ENCODE measurements around the gene RRP15.

RRP15 gene

DNA sequence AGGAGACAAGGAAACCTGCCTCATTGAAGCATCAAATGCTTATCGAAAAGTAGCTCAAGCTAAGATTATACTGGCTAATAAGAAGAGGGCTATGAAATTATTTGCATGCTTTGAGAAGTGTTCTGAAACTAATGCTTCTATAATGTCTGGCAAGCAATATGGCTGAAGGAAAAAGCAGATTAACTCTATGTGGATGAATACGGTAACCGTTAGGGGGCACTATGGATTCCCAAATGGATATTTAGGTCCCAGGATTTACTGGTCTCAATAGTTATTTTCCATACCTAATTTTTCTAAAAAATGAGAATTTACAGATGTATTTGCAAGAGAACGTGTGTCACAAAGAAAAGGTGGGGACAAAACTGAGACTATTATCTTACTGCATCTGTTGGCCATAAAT, 34.6 kb upstream of the RRP15 start:
- no peak for DNase-seq (ENCODE audit: low spot score)
- no peaks in the 10 kb centered on the region for H3K9me3 ChIP-seq (ENCODE audit: severe bottlenecking)

DNA sequence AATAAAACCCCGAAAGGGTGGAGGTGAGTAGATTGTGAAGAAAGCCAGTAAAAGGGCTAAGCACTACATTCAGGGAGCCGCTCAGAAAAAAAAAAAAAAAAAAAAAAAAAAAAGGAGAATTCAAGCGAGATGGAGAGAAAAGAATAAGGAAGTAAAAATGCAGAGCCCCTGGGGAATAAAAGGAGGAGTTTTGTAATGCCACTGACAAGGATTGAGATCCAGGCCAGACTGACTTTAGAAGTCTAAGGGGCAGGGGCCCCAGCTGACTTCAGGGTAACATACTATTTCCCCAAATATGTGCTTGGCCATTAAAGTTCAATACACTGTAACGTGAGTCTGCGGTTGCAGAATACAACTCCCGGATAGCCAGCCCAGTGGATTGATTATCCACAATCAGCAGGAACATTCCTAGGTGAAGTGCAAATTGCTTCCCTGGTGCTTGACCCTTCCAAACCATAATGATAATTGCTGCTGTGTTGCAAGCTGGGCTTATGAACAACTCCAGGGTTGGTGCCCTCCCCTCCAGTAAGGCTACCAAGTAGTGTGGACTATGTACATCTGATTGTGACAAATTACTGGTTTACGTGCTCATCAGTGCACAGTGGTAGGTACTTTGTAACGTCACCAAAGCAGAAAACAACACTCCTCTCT, 30.7 kb upstream of the RRP15 start:
- no peaks in the 10 kb centered on the region for H3K27me3 ChIP-seq (ENCODE audit: insufficient read depth, poor library complexity, severe bottlenecking)
- no peak overlapping the region for H3K27ac ChIP-seq (ENCODE audit: poor library complexity, severe bottlenecking)
- no peaks in the 10 kb centered on the region for H3K4me1 ChIP-seq (ENCODE audit: insufficient read depth, poor library complexity, severe bottlenecking)
- TF ChIP-seq, protein P1, sequence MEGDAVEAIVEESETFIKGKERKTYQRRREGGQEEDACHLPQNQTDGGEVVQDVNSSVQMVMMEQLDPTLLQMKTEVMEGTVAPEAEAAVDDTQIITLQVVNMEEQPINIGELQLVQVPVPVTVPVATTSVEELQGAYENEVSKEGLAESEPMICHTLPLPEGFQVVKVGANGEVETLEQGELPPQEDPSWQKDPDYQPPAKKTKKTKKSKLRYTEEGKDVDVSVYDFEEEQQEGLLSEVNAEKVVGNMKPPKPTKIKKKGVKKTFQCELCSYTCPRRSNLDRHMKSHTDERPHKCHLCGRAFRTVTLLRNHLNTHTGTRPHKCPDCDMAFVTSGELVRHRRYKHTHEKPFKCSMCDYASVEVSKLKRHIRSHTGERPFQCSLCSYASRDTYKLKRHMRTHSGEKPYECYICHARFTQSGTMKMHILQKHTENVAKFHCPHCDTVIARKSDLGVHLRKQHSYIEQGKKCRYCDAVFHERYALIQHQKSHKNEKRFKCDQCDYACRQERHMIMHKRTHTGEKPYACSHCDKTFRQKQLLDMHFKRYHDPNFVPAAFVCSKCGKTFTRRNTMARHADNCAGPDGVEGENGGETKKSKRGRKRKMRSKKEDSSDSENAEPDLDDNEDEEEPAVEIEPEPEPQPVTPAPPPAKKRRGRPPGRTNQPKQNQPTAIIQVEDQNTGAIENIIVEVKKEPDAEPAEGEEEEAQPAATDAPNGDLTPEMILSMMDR (IDR thresholded peaks at IDR 0.05; ENCODE audit: poor library complexity, severe bottlenecking) = no peak
- no peaks in the 10 kb centered on the region for H3K9me3 ChIP-seq (ENCODE audit: severe bottlenecking)
- H3K4me3 ChIP-seq (ENCODE audit: severe bottlenecking) = no peak overlapping the region
- H3K36me3 ChIP-seq (ENCODE audit: low read depth) = no peaks in the 10 kb centered on the region
- DNase-seq (ENCODE audit: low spot score) (no peak), ATAC-seq (ENCODE audit: low read depth) (no peak)

More for the DNA sequence above, 34.6 kb upstream of the RRP15 start:
- TF ChIP-seq, protein P1 (IDR thresholded peaks at IDR 0.05; ENCODE audit: poor library complexity, severe bottlenecking) = no peak
- no peak overlapping the region for H3K27ac ChIP-seq (ENCODE audit: poor library complexity, severe bottlenecking)
- H3K36me3 ChIP-seq (ENCODE audit: low read depth) = no peaks in the 10 kb centered on the region
- ATAC-seq (ENCODE audit: low read depth) = no peak
- no peaks in the 10 kb centered on the region for H3K27me3 ChIP-seq (ENCODE audit: insufficient read depth, poor library complexity, severe bottlenecking)
- no peak overlapping the region for H3K4me3 ChIP-seq (ENCODE audit: severe bottlenecking)
- no peaks in the 10 kb centered on the region for H3K4me1 ChIP-seq (ENCODE audit: insufficient read depth, poor library complexity, severe bottlenecking)

DNA sequence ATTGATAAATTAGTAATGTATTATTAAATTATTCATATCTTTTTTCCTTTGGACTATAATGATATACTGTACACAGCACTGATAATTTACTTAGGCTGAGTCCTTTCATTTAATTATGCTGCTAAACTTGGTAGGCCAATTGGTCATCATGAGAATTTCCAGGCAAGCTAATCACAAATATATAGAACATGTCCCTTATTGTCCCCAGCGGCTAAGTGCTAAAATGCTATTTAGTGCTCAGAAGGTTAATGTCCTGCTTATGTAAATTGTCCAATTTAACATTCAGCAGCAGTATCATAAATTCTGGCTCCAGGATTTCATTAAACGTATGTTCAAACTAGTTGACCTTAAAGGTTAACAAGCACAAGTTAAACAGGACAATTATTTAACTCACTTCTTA, 30.0 kb upstream of the RRP15 start:
- Histone ChIP-seq H3K27me3 (ENCODE audit: insufficient read depth, poor library complexity, severe bottlenecking) (no peaks in the 10 kb centered on the region), H3K36me3 (ENCODE audit: low read depth) (no peaks in the 10 kb centered on the region), H3K27ac (ENCODE audit: poor library complexity, severe bottlenecking) (no peak overlapping the region), H3K4me1 (ENCODE audit: insufficient read depth, poor library complexity, severe bottlenecking) (no peaks in the 10 kb centered on the region), H3K9me3 (ENCODE audit: severe bottlenecking) (no peaks in the 10 kb centered on the region), H3K4me3 (ENCODE audit: severe bottlenecking) (no peak overlapping the region)
- TF ChIP-seq, protein P1 (IDR thresholded peaks at IDR 0.05; ENCODE audit: poor library complexity, severe bottlenecking) = no peak
- ATAC-seq (ENCODE audit: low read depth) (no peak), DNase-seq (ENCODE audit: low spot score) (no peak)

DNA sequence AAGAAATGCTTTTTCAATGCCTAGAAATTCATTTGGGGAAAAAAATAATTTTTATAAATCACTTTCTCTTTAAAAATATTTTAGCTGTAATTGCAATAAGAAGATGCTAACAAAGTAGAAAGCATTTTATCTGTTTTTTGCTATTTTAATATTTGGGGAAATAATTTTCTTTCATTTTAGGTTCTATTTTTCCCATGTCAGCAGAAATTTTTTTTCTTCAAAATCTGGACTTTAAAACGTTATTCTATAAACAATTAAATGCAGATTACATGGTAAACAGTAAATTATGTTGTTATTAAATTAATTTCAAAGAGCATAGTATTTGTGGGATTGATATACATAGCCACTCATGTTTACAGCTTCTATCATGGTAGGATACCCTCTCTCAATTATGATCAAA, 27.7 kb upstream of the RRP15 start:
- TF ChIP-seq, protein P1 (IDR thresholded peaks at IDR 0.05; ENCODE audit: poor library complexity, severe bottlenecking) = no peak
- Histone ChIP-seq H3K9me3 (ENCODE audit: severe bottlenecking) (no peaks in the 10 kb centered on the region), H3K36me3 (ENCODE audit: low read depth) (no peaks in the 10 kb centered on the region), H3K4me3 (ENCODE audit: severe bottlenecking) (no peak overlapping the region), H3K4me1 (ENCODE audit: insufficient read depth, poor library complexity, severe bottlenecking) (no peaks in the 10 kb centered on the region), H3K27me3 (ENCODE audit: insufficient read depth, poor library complexity, severe bottlenecking) (no peaks in the 10 kb centered on the region), H3K27ac (ENCODE audit: poor library complexity, severe bottlenecking) (no peak overlapping the region)
- DNase-seq (ENCODE audit: low spot score) (no peak), ATAC-seq (ENCODE audit: low read depth) (no peak)

DNA sequence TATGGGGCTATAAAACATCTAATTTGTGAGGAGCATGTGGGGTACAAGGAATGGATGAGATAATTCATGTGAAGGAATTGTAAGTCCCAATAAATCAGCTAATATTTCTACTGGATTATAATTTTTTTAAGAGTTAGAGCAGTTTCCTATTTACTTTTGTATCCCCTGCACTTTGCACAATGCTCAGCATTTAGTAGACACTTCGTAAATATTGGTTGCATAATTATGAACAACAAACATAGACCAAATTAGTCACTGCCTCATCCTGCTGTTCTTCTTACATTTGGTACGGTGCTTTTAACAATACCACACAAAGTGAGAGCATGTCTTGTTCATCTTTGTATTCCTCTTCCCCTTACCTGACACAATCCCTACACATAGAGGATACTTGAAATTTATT, 27.1 kb upstream of the RRP15 start:
- H3K27ac ChIP-seq (ENCODE audit: poor library complexity, severe bottlenecking) = no peak overlapping the region
- H3K9me3 ChIP-seq (ENCODE audit: severe bottlenecking) = no peaks in the 10 kb centered on the region
- TF ChIP-seq, protein P1 (IDR thresholded peaks at IDR 0.05; ENCODE audit: poor library complexity, severe bottlenecking) = no peak
- H3K4me3 ChIP-seq (ENCODE audit: severe bottlenecking) = no peak overlapping the region
- H3K27me3 ChIP-seq (ENCODE audit: insufficient read depth, poor library complexity, severe bottlenecking) = no peaks in the 10 kb centered on the region
- no peaks in the 10 kb centered on the region for H3K4me1 ChIP-seq (ENCODE audit: insufficient read depth, poor library complexity, severe bottlenecking)
- DNase-seq (ENCODE audit: low spot score) = no peak
- H3K36me3 ChIP-seq (ENCODE audit: low read depth) = no peaks in the 10 kb centered on the region
- no peak for ATAC-seq (ENCODE audit: low read depth)
